ENCODE measurements around the gene TARDBP. TPM values are rescaled to one million over a fixed set of nuclear protein-coding genes. Genes with fewer than 3 reads are reported as not detected.
A peak's percentile ranks its signal among the peaks of the same experiment; 100 is the strongest.

Gene TARDBP
- total RNA-seq (2021), result 261 and 283 TPM in 2 replicates
- percentile 99 among the genes with signal in this experiment for Bru-seq, nascent RNA
- percentile 100 among the genes with signal in this experiment for BruChase-seq, experiment 1, labeled RNA remaining after a 2-hour chase
- percentile 100 among the genes with signal in this experiment for BruChase-seq, experiment 2, labeled RNA remaining after a 6-hour chase
- long read RNA-seq, full-length matches to known transcripts, result 280 of 318 reads
- long read RNA-seq, partial matches to known transcripts, result 19 of 318 reads
- long read RNA-seq, other reads (novel, unspliced or antisense), result 19 of 318 reads

GRCh38 chr1:11012260-11013159, at the start of gene TARDBP:
TSS of gene TARDBP (plus strand) at chr1:11012654. CDS start at chr1:11013728, 1,074 bp downstream.
- no peaks in the 10 kb centered on the region for H3K9me3 ChIP-seq (ENCODE audit: low read depth, low read length, poor library complexity, severe bottlenecking)
- peak within 1 kb of the TSS; percentile 100 for H3K27ac ChIP-seq (ENCODE audit: low read depth, low read length, poor library complexity, severe bottlenecking)
- no TSS peak for BruUV-seq (replicated peaks)
- TF ChIP-seq, protein P1, sequence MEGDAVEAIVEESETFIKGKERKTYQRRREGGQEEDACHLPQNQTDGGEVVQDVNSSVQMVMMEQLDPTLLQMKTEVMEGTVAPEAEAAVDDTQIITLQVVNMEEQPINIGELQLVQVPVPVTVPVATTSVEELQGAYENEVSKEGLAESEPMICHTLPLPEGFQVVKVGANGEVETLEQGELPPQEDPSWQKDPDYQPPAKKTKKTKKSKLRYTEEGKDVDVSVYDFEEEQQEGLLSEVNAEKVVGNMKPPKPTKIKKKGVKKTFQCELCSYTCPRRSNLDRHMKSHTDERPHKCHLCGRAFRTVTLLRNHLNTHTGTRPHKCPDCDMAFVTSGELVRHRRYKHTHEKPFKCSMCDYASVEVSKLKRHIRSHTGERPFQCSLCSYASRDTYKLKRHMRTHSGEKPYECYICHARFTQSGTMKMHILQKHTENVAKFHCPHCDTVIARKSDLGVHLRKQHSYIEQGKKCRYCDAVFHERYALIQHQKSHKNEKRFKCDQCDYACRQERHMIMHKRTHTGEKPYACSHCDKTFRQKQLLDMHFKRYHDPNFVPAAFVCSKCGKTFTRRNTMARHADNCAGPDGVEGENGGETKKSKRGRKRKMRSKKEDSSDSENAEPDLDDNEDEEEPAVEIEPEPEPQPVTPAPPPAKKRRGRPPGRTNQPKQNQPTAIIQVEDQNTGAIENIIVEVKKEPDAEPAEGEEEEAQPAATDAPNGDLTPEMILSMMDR (conservative IDR thresholded peaks at IDR 0.05; ENCODE audit: low read depth, low read length), result no peak
- TF ChIP-seq EZH2 (IDR thresholded peaks at IDR 0.05; ENCODE audit: borderline replicate concordance, low read depth, low read length, poor library complexity, severe bottlenecking), result no peak
- ChIA-PET CTCF (interaction anchor here (0.6 kb wide), 1 partner anchor 27 kb away, joined by 3 read pairs; no protein-coding TSS in a partner anchor), POLR2A (ENCODE audit: low non-redundant PET) (interaction anchor here (0.5 to 0.6 kb wide), 2 partner anchors 25 to 63 kb away, joined by 3 to 4 read pairs; no protein-coding TSS in a partner anchor)
- DNase-seq (ENCODE audit: low spot score), result peak; percentile 94
- H3K36me3 ChIP-seq (ENCODE audit: insufficient read depth, low read length, poor library complexity, severe bottlenecking), result peaks cover 41% of the 10 kb centered on the region
- intact Hi-C loops (cut with micrococcal nuclease; ENCODE audit: unreplicated experiment), result no loop called here
- H3K27me3 ChIP-seq (replicated peaks; ENCODE audit: insufficient read depth, low read depth, low read length, poor library complexity), result no peaks in the 10 kb centered on the region
- peak within 1 kb of the TSS; percentile 94 for H3K4me3 ChIP-seq (ENCODE audit: low read depth, low read length, poor library complexity, severe bottlenecking)
- H3K4me1 ChIP-seq (ENCODE audit: insufficient read depth, low read length, poor library complexity, severe bottlenecking), result peaks cover 15% of the 10 kb centered on the region

DNA sequence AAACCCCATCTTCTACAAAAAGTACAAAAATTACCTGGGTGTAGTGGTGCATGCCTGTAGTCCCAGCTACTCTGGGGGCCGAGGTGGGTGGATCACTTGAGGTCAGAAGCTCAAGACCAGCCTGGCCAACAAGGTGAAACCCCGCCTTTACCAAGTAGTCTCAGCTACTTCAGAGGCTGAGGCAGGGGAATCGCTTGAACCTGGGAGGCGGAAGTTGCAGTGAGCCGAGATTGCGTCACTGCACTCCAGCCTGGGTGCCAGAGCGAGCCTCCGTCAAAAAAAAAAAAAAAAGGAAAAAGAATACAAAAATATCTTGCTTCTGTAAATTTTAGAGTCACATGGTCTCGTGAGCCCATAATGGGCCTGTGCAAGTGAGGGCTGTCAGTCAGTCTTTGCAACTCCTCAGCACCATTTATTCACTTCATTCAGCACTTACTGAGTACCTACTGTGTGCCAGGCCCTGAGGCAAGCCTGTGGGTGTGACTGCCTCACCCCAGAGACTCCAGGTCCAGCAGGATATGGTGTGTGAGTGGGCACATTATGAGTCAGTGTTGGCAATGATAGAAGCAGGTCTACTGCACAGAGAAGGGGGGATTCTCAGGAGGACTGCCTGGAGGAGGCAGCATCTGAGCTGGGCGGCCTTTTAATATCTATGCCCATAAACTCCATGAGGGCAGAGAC, 46.8 kb upstream of the TARDBP start:
- no TSS peak for BruUV-seq (replicated peaks)
- intact Hi-C loops (cut with micrococcal nuclease; ENCODE audit: unreplicated experiment), result no loop called here
- CTCF ChIA-PET, result no interaction called here

More for the DNA sequence above, 46.8 kb upstream of the TARDBP start:
- TF ChIP-seq, protein P1 (conservative IDR thresholded peaks at IDR 0.05; ENCODE audit: low read depth, low read length), result no peak
- no peak for TF ChIP-seq EZH2 (IDR thresholded peaks at IDR 0.05; ENCODE audit: borderline replicate concordance, low read depth, low read length, poor library complexity, severe bottlenecking)
- Histone ChIP-seq H3K9me3 (ENCODE audit: low read depth, low read length, poor library complexity, severe bottlenecking) (no peaks in the 10 kb centered on the region), H3K4me3 (ENCODE audit: low read depth, low read length, poor library complexity, severe bottlenecking) (no peak overlapping the region), H3K27ac (ENCODE audit: low read depth, low read length, poor library complexity, severe bottlenecking) (peak overlapping the region; percentile 14), H3K27me3 (replicated peaks; ENCODE audit: insufficient read depth, low read depth, low read length, poor library complexity) (no peaks in the 10 kb centered on the region), H3K4me1 (ENCODE audit: insufficient read depth, low read length, poor library complexity, severe bottlenecking) (peaks cover 27% of the 10 kb centered on the region), H3K36me3 (ENCODE audit: insufficient read depth, low read length, poor library complexity, severe bottlenecking) (no peaks in the 10 kb centered on the region)
- no peak for DNase-seq (ENCODE audit: low spot score)
- POLR2A ChIA-PET (ENCODE audit: low non-redundant PET), result no interaction called here
